ENCODE data around the gene LIPC.

LIPC gene

DNA sequence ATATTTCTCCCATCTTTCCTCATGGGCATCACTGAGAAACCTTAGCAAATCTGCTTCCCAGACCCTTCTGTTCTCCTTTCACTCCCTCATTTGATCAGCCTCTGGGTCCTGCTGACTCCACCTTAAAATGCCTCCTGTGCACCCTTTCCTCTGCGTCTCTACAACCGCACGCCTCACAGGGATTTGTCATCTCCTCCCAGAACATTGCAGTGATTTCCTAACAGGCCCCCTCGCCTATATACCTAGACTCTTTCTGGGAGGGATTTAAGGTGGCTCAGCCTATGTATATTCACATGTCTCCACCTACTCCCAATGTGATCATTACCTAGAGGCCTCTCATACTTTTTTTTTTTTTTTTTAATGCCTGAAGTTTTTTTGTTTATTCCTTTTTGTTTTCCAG, 69.2 kb downstream of the LIPC start:
- DNase-seq, result no peak

DNA sequence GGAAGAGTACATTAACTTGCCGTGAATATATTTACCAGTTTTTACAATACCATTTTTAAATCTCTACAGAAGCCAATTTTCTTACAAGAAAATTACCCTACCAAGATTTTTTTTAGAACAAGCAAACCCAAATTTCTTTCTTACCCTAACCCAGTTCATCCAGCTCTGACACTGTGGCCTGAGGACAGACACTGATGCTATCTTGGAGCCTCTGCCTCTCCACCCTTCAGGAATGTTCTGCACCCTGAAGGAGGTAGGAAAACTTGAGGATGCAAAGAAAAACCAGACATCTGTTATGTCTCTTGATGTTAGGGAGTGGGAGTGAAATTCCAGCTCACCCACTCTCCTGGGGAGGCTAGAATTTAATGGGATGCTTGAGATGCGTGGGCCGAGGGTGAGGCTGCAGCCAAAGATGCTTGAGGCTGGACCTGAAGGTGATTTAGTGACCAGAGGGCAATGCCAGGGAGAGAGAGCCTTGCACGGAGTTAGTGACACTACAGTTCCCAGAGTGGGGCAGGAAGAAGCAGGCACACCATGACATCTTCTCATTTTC, 69.9 kb downstream of the LIPC start:
- DNase-seq, result no peak

DNA sequence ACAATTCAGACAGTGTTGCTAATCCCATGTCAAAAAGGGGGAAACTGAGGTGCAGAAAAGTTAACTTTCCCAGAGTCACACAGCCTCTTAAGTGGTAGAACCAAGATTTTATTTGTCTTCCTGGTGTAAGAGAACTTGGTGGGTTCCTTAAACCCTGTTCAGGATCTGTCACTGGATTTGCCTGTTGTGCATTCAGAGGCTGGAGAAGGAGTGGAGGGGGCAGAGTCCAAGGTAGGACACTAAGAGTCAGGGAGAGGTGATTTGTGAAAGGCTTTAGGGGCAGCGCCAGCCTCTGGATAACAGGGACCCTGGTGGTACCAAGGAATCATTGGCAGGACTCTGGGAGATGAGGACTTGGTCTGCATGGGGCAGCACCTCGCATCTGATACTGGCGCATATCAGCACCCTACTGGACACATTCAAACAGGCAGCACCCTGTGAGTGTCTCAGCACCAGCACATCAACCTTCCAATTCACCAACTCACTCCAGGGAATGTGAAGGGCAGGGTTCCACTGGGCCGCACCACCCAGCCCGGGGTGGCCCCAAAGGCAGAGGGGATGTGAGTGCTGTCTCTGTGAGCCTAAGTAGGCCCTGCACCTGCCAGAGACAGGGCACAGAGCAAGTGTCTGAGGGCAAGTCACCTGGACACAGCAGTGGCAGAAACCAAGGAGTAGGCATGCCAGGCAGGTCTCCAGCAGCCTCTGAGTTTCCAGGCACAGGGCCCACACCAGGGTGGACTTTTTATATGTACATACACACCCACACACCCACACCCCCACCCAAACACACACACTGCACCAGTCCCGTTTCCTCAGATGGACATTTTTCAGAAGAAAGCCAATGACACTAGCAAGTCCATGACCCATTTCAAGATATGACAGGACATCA, 71.6 kb downstream of the LIPC start:
- no peak for DNase-seq

DNA sequence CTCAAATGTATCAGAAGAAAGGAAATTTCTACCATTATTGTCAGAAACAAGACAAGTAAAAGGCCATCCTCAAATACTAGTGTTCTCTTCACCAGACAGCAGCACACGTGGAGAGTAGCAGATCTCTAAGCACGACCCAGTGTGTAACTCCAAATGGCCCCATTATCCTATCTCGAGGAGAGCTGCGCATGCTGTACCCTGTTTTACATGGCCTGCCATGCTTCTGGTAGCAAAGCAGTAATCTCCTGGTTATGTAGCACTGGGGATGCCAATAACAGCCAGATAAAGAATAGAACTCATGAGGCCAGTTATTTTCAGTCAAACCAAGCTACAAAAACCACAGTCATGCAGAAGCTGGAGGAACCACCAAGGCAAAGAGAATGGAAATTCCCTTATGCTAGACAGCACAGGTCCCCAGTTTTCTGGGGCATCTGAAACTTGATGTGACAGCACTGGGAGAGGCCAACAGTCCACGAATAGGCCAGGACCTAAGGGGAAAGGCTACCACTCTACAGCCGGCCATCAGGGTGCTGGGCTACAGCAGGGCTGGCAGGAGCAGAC, 73.0 kb downstream of the LIPC start:
- DNase-seq, result no peak

DNA sequence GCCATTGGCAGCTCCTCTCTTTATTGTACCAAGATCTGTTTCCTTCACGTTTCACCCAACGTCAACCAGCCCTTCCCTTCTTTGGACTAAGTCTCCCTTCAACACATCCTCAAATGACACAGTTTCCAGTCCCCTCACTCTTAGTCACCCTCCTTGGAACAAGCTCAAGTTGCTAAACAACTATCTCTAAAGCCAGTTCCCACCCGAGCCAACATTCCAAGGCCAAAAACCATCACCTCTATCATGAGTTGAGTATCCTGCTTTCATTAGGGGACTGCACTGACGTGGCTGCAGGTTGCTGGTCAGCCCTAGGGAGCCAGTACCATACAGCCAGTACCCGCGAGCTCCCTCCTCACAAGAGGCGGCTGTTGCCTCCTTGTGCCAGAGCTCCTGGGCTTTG, 73.8 kb downstream of the LIPC start:
- no peak for DNase-seq

DNA sequence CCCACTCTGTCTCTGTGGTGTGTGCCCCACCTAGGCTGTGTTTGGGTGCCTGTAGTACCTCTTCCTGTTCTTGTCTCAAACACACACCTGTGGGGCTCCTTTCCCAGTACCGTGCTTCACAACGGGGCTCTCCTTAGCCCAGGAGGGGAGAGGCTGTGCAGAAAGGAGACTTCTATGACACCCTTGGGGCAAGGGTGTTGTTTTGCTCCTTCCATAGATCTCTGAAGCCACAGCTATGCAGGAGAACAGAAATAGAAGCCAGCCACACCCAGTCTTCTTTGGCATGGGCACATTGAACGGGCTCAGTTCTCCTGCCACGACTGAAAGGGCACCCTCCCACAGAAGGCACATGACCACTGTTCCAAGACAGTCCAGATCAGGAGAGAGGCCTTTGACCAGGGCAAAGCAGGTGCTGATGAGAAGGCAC, 74.3 kb downstream of the LIPC start:
- DNase-seq, result no peak

DNA sequence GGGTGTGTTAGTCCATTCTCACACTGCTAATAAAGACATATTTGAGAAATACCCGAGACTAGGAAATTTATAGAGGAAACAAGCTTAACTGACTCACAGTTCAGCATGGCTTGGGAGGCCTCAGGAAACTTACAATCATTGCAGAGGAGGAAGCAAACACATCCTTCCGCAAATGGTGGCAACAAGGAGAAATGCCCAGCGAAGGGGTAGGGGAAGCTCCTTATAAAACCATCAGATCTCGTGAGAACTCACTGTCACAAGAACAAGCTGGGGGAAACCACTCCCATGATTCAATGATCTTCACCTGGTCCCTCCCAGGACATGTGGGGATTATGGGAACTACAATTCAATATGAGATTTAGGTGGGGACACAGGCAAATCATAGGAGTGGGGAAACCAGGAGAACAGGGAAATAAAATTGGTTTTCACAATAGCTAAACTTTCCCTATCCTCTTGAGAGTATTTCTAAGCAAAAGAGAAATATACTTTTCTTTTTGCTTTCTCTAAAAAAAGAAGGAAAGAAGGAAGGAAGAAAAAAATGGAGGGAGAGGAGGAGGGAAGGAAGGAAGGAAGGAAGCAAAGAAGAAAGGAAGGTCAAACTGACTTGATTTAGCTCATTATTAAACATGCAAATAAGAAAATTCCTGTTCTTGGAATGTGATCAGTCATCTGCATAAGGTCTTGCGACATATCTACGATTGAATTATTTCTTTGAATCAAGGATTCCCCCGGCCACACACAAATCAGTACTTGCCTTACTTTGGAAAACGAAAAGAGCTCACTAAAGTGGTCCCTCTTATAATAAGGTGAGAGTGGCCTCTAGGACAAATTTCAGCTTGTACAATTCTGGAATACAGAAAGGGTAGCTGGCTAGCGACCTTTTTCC, 75.2 kb downstream of the LIPC start:
- DNase-seq, result no peak

DNA sequence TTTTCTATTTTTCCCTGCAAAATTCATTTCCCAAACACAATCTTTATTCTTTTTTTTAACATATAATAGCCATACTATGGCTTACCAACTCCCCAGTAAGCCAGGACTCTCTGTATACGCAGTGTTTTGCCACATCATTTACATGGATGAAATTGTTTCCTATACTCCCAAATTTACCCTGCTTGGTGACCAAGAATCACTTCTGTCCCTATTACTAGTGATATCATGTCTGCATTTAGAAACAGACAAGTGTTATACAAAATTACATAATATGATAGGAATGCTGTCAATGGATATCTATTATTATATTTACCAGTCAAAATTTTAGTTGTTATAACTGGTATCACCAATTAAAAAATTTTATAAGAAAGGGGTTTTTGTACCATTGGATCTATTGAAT, 77.8 kb downstream of the LIPC start:
- no peak for DNase-seq

DNA sequence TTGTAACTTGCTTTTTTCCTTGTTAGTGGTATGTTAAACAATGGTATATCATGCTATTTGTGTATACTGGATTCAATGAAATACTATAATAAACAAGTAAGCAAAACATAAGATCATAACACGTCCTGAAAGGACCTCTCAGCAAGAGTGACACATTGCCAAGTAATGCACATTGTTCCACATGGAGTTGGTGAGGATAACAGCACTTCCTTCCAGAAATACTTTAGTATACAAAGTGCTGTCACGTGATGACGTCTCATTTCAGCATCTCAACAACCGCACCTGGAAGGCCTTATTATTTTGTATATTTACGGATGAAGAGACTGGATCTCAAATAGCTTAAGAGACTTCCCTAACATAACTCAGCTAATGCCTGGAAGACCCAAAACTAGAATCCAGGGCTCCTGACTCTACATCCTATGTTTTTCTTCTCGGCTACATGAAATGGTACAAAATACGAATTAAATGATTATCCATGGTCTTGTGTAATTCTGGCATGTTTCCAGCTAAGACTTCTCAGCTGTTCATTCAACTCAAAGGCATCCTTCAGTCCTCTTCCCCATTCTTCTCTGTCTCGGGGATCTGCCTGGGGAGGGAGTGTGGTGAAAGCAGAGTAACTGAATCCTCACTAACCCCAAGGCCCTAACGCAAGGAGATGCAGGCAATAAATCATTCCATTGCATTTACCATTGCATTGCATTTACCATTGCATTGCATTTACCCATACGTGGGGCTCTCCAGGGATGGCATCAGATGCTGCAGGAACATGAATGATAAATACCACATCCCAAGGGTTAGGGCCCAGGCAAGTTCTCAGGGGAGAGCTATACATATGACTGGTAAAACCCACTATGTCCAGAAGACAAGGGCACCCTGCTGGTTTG, 79.2 kb downstream of the LIPC start:
- no peak for DNase-seq

DNA sequence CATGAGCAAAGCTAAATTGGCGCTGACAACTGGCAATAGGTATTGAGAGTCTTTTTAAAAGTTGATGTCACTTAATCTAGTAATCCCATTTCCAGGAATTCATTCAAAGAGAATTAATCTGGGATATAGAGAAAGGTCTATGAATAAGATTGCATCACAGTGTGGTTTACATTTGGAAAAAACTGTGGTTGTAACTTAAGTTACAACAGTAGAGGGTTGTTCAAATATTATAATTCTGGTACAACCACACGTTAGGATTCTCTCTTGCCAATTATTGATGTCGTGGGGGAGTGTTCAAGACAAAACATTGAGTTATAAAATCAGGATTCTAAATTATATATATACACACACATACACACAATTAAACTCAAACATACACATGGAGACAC, 79.8 kb downstream of the LIPC start:
- DNase-seq, result no peak

DNA sequence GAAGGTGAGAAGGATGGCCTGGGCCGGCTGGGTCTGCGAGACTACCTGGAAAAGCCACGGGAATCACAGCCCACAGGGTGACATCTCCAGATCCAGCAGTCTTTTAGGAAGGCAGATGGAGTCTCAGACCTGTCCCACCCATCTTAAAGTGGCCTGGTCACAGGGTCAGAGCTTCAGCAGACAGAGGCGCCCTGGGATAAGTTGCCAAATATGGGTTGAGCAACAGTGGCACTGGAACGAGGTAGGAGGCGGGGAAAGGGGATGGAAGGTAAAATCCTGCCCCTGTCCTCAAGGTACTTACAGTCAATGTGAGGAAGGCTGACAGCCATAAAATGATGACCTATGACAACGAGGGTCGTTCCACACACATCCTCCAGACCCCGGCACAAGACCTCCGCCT, 80.7 kb downstream of the LIPC start:
- DNase-seq, result no peak

DNA sequence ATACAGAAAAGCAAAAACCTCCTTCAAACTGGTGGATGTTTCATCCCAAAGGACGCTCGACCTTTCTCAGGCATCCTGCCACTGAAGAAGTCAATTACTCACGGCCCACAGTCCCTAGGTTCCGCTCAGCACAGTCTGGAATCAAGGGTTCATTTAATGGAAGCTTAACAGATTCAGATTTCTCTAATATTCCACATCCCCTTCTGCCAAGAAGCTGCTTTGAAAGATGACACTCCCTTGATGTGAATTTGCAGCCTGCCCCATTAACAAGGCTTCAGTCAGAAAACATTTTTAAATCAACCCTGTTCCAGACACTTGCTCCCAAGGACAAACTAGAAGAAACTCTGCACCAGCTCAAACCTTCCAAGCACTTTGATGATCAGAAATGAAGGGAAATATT, 81.2 kb downstream of the LIPC start:
- DNase-seq, result no peak

DNA sequence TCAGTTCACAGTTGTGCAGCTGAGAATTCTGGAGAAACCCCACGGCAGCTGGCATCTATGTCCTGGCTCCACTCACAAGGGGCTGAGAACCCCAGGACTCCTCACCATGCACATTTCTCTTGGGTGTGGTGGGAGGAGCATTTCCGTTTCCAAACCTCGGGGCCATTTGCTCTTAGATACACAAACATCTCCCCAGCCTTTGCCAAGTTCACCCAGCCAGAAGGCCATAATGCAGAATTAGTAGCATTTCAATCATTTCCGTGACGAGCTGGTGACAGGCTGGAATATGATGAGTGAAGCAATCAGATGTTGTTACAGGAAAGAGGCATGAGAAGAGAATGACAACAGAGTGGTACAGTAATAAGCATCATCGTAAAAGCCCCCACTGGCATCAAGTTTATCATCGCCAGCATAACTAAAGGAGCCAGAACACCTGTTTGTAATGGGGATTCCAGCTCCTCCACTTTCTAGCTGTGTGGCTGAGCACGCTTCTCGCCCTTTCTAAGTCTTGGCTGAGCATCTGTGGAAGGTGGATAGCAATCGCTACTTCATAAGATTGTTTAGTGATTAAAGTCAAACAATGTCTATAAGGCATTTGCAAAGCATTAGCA, 82.0 kb downstream of the LIPC start:
- DNase-seq, result no peak

DNA sequence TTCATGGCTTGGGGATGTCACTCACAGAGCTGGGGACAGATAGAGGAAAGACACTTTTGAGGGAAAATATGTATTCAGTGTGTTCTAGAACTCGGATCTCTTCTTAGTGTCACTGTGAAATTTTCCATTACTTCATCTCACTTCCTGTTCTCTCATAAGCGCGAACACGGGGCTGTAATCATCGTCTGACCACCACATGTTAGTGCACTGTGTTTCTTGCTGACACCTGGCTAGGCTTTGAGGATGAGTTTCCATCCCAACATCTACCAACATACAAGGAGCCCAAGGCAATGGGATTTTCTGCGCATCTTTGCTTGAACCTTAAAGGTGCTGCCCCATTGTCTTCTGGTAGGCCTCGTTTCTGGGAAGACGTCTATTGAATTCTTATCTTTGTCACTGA, 84.0 kb downstream of the LIPC start:
- DNase-seq, result peak in 1 of 2 experiments; percentile 32

DNA sequence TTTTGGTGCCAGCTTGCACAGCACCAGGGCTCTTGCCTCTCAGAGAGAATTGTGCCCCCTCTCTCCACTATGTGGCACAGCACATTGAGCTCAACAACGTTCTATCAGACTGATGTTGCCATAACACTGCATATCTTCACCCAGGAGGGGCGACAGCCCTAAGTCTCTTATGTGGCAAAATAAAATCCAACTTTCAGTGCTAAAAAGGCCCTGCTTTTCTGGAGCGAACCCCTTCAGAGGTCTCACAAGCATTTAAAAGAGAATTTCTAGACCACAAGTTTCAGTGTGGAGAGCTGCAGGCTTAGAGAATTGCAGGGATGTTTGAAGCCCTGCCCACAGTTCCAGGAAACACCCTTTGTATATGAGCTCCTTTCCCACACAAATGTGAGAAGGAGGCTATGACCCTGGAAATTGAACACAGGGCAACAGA, 85.5 kb downstream of the LIPC start:
- DNase-seq, result no peak

DNA sequence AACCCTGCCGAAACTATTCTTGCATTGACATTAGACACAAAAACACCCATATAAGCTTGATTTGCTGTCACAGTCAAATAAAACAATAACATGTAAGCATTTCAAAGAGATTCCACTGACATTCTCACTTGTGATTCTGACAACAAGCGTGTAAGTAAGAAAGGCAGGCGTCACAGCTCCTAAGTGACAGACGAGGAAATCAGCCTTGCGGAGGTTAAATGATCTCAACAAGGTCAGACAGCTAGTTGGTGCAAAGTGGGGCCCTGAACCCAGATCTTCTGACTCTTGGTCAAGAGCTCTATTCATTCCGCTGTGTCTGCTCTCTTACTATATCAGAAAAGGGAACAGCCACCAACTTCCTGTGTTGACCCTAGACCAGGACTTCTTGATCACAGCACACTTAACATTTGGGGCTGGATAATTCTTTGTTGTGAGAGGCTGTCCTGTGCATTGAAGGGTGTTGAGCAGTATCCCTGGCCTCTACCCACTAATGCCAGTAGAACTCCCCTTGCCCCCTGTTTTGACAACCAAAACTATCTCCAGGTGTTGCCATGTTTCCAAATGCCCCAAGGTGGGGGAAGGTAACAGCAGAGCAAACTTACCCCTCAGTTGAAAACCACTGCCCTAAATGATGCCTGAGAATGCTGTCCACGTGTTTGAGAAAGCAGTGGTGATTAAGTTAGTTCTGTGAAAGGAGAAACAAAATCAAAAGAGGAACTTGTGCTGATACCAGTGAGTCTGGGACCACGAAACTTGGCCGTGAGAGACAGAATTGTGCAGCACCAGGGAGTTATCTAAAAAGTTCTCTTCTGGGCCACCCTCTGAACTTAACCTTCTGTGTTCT, 86.1 kb downstream of the LIPC start:
- DNase-seq, result no peak

DNA sequence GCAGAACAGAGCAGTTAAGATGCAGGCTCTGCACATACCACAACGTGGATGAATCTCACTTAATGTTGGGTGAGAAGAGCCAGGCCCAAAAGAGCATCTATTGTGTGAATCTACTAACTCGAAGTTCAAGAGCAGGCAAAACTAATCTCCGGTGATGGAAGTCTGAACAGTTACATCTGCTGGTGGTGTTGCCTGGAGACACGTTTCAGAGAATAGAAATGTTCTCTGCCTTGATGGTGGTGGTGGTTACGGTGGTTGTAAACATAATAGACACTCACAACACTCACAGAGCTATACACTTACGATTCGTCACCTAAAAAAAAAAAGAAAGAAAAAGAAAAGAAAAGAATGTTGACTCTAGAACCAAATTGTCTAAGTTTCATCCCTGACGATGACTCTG, 86.8 kb downstream of the LIPC start:
- no peak for DNase-seq

DNA sequence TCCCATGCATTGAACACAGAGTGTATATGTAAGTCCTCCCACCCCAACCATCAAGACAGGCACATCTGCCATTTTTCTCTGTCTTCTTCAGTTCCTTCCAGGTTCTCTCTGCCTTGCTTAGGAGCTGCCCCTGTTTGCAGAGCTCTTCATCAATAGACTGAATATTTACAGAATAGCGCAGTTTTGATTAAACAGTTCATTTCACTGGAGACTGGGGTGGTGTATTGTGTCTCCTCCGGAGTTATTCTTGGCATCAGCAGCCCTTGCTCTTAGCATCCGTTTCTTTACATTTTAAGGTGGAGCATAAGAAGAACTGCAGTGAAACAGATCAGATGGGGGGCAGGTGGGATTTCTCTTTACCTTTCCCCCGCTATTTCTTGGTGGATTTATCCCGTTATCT, 87.7 kb downstream of the LIPC start:
- DNase-seq, result no peak

DNA sequence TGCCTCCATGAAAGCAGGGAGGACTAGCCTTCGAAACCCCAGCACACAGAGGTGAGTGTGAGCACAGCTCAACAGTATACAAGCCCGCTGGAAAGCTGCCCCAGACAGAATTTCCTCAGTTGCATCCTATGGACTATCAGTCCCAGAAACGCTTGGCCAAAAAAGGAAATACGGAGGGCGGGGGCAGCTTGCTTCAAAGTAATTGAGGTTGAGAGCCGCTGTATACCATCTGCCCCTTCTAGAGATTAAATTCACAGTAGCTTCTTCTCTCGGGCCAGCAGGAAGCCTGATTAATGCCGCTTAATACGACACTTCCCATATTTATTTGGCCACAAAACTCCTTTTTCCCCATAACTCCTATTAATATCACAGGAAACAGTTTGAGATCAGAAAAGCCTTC, 88.7 kb downstream of the LIPC start:
- DNase-seq, result no peak

DNA sequence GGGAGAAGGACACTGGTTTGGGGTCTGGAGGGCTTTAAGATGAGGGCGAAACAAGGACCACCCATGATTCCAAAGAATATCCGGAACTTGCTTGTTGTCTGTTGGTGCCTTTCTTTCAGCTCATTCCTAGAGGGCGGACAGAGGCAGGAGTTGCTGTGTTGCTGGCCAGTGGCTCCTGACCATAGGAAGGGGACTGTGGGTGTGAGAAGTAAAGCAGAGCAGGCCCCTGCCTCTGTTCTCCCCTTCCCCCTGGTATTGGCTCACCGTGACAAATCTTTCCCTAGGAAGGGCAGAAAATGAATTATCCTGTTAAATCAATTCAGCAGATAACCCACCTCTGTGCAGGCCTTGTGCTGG, 89.1 kb downstream of the LIPC start:
- no peak for DNase-seq

All from stimulated activated CD4-positive, alpha-beta T cell treated with anti-CD3 and anti-CD28 coated beads, Interleukin-4, amount 100 ng/mL, for 4 hours (primary cell).